NCI-H82 treated with DMSO at 0.1 percent for 48 hours (cell line): ENCODE data around the gene DNMT1.

Experiments
- DNase-seq: peaks from one replicate; lab custom pipeline; 2025; ENCODE audit not compliant: unreplicated experiment; lab: John Stamatoyannopoulos, UW

DNMT1 gene

DNA sequence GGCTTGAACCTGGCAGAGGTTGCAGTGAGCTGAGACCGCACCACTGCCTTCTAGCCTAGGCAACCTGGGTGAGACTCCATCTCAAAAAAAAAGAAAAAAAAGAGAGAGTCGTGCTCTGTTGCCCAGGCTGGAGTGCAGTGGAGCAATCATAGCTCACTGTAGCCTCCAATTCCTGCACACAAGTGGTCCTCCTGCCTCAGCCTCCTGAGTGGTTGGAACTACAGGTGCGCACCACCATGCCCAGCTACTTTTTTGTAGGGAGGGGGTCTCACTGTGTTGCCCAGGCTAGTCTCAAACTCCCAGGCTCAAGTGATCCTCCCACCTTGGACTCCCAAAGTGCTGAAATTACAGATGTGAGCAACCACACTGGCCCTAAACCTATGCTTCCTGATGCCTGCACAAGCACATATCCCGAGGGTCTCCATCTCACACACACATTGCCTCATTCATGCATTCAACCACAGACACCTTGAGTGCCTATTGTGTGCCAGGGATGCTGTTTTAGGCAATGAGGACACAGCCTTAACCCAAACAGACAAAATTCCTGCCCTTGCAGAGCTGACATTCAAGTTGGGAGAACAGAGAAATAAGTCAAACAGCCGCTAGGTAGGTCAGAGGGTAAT lies 94.5 kb downstream of the DNMT1 start:
- no peak for DNase-seq

DNA sequence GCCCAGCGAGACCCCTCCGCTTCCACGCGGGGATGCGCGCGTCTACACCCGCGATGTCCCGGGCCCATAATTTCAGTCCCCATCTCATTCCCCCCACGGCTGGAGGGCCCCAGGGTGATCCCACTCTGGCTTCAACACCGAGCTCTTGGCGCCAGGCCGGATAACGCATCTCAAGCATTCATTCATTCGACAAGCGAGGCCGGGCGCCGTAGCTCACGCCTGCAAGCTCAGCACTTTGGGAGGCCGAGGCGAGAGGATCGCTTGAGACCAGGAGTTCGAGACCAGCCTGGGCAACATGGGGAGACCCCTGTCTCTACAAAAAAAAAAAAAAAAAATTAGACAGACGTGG lies 98.2 kb downstream of the DNMT1 start:
- no peak for DNase-seq

DNA sequence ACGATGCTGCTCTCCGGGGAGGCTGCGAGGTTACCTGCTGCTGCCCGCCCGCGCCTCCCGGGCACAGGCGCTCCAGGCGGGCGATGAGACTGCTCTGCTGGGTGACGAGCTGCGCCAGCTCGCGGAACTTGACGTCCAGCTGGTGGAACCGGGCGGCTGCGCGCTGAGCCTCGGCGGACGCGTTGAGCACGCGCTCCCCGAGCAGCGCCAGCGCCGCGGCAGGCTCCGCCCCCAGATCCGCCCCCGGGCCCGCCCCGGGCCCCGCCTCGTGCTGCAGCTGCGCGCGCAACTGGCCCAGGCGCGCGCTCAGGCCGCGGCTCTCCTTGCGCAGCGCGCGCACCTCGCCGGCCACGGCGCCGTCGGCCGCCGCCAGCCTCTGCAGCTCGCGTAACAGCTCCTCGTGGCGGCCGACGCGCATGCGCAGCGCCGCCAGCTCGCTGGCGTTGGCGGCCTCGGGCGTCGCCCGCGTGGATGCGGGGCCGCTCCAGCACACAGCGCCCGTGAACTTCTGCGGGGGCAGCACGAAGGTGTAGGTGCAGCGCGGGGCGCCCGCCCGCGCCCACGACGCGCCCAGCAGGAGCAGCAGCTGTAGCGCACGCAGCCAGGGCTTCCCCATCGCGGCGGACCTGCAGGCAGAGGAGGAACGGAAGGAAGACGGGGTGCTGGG lies 98.7 kb downstream of the DNMT1 start:
- peak; percentile 31 for DNase-seq

DNA sequence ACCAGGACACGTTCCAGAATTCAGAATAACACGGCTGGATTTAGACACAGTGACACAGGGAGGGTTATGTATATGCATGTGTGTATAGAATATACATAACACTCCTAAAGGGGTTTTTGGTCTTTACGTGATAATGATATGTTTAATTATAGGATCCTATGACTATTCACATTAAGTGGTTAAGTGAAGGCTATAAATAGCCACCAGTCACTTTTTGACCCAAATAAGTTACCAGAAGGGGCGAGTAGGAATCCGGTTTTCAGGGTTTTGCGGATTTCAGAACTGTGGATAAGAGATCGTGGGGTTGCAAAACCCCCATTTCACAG lies 99.2 kb downstream of the DNMT1 start:
- DNase-seq = no peak

DNA sequence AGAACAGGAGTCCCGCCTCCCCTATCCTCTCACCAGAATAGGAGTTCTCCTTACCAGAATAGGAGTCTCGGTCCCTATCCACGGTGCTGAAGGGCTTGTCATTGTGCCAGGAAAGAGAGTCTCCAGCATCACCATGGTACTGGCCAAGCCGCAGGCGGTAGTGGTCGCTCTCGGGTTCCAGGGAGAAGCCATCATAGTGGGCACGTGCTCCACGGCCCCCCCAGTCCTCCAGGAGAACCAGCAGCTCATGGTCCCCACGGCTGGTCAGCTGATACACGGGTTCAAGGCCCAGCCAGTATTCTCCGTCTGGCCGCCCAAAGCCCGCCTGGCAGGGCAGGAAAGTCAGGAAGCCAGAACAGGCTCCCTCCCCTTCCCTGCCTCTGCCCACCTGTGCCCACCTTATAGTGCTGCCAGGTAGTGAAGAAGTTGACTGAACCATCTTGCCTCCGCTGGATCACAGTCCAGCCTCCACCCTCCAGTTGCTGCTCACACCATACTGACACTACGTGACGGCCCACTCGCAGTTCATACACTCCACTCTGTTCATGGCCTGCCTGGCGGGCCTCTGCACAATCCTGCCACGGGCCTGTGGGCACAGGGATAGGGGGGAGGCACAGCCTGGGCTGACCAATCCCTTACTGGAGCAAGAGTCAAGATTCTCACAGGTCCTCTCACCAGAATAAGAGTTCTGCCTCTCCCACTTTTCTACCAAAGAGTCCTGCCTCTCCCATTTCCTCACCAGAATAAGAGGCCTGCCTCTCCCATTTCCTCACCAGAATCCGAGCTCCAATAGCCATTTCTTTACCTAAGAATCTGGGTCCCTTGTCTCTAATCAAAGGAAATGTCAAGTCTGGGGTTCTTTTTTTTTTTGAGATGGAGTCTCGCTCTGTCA lies 101.2 kb downstream of the DNMT1 start:
- no peak for DNase-seq

DNA sequence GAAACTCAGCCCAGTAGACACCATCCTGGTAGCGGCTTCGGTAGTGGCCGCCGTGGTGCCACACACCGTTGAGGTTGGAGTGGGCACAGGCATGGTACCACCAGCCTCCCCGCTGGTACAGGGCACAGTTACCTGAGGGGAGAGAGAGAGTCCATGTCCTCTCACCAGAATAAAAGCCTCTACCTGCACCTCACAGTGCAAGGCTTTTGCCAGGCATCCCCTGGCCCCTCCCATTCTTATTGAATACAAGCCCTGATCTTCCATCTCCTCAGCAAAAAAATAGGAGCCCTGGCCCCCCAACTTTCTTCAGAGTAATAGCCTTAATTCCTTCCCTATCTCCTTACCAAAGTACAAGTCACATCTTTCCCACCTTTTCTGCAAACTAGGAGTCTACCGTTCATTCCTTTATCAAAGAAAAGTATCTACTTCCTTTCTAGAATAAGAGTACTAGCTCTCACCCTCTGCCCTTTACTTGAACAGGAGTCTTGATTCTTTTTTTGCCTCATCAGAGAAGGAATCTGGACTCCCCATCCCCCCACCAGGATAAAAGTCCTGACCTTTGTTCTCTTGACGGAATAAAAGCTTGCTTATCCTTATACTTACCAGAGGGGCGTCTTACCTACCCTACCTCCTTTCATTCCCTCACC lies 102.0 kb downstream of the DNMT1 start:
- DNase-seq = no peak

DNA sequence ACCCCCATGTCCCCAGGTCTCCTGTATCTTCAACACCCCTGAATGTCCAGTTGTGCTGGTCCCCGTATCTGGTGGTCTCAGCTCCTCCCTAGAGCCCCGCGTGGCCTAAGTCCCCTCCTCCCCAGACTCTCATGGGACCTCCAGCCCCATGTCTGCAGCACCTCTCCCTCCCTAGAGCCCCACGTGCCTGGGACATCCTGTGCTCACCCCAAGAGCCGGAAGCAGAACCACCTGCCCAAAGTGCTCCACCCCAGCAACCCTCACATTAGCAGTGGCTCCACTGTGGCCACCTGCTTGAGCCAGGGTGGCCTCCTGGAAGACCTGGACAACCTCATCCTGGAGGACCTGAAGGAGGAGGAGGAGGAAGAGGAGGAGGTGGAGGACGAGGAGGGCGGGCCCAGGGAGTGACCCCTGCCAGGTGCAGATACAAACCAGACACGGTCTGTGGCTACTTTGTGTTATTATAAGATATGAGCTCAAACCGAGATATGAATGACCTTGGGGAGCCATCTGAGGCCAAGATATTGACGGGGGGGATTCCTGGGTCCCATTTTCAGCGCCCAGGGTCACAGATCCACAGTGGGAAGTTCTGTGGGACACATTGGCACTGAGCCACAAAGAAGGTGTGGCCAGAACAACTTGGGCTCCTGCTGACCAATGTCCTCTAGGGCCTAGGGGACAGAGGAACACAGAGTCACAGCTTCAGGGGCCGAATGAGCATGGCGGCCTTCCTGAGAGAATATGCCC lies 102.7 kb downstream of the DNMT1 start:
- no peak for DNase-seq

DNA sequence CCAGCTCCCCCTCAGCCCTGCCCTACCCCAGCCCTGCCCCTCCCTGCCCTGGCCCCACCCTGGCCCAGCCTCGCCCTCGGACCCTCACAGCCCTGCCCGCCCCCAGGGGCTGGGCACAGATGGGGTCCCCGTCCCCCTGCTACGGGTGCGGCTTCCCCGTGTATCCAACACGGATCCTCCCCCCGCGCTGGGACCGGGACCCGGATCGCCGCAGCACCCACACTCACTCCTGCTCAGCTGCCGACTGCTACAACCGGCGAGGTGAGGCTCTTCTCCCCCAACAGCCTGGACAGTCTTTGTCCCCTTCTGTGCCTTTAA lies 103.4 kb downstream of the DNMT1 start:
- DNase-seq = no peak

DNA sequence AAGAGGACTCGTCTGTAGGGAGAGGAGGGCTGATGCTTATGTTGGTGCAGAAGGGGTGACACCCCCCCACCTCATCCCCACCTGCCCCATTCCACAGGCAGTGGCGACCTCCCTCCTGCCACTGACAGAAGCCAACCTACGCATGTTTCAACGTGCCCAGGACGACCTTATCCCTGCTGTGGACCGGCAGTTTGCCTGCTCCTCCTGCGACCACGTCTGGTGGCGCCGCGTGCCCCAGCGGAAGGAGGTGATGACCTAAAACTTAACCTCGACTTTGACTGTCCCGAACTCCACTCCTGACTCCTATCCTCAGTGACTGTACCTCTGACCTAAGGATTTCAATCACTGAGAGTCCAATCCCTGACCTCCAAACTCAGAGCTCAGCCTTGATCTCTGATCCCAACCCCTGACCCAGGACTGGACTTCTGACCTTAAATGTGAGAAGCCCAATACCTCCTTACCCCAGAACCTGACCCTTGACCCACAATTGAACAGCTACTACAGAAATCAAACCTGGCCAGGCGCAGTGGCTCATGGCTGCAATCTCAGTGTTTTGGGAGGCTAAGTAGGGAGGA lies 104.9 kb downstream of the DNMT1 start:
- no peak for DNase-seq

DNA sequence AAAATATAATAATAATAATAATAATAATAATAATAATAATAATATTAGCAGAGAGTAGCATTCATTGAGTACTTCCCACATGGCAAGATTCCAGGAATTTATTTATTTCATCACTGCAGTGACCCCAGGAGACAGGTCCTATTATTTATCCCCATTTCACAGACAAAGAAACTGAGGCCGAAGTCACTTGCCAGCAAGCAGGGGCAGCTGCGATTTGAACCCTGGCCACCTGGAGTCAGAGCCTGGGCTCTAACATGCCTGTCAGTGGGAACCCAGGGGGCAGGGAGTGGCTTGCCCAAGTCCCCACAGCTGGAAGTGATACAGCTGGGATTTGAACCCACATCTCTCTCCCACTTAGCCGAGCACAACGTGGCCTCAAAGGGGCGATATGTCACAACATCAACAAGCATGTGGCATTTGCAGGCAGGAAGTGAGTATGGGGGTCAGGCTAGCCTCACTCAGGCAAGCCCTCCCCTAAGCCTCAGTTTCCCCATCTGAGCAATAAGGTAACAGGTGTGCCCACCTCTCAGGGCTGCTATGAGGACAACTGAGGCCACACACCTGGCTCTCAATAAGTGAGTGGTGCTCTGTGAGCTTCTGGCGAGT lies 105.7 kb downstream of the DNMT1 start:
- DNase-seq = no peak

DNA sequence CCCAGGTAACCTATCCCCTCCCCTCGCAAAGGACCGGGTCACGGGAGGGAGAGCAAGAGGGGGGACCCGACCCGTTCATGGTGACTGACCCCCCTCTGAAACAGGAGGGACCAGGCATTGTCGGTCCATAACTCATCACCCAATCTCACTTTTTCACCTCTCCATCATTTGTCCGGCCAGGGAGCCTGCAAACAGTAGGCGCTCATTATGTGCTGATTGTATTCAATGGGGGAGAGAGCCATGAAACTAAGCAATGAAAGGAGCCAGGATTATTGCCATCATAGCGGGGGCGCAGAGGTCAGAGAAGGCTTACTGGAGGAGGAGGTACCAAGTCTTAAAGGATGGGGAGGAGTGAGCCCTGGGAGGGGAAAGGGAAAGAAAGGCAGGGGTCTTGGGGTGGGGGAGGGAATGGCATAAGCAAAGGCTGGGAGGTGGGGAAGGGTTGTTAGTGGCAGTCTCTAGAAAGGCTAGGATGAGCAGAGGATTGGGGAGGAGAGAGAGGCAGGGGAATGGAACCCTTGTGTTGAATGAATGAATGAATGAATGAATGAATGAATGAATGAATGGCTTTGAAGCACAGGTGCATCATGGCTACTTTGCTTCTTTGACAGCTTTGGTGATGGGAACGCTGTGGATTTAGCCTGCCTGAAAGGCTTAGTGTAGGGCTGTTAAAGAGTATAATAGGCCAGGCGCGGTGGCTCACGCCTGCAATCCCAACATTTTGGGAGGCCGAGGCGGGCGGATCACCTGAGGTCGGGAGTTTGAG lies 107.3 kb downstream of the DNMT1 start:
- DNase-seq = no peak

DNA sequence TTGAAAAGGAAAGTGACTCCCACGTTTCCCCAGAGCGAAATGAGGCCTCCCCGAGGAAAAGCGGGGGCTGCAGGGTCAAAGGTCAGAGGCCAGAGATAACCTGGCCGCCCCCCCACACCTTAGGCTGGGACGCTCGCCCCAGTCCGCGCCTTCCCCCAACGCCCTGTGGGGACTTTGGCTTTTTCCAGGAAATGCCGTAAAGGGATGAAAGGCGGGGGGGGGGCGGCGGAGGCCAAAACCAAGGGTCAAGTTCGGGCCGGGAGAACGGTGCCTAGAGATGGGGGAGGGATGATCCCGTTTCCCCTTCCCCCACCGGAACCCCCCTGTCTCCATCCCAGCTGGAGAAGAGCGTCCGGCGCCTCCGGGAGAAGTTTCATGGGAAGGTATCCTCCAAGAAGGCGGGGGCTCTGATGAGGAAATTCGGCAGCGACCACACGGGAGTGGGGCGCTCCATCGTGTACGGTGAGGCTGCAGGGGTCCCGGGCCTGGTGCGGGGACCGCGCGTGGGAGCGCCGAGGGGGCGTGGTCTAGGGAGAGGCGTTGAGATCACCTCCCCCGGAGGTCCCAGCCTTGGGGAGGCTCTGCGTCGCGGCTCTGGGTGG lies 108.1 kb downstream of the DNMT1 start:
- DNase-seq = no peak

DNA sequence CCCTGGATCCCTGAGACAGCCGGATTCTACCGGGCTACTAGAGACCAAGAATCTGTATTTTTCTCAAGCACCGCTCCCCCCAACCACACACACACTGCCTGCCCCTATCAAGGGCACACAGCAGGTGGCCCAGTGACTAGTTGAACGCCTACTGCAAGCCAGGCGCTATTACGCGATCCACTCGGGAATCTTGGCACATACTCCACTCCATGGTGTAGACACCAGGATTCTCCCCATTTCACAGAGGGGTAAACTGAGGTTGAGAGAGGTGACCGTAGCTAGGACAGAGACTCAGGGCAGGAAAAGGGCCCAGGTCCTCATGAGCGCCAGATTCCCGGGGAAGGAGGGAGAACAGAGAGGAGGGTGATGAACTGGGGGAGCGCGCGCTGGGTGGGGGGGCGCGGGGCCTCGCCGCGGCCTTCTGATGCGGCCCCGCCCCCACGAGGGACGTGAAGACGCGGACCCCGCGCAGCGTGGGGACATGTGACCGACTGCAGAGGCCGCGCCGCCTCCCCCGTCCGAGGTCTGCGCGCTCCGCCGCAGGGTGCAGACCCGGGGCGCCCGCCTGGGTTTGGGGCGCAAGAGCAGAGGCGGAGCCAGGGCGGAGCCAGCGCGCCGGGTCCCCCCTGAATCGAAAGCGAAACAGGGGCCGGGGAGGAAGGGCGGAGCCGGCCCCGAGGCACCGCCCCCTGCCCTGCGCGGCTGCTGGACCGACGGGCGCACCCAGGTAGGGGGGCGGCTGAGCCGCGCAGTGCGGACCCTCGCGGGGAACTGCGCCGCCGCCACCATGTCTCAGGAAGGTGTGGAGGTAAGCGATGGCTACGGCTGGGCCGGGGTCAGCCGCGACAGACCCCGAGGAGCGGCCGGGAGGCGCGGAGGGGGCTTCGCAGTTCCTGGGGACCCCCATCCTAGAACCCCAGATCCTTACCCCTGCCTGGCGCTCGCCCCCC lies 108.8 kb downstream of the DNMT1 start, which contains the start of gene SHFL:
SHFL (plus strand) TSS at position 677 of the 950 bp plus-strand sequence; CDS start at position 788, 111 bp downstream.
- no peak for DNase-seq

DNA sequence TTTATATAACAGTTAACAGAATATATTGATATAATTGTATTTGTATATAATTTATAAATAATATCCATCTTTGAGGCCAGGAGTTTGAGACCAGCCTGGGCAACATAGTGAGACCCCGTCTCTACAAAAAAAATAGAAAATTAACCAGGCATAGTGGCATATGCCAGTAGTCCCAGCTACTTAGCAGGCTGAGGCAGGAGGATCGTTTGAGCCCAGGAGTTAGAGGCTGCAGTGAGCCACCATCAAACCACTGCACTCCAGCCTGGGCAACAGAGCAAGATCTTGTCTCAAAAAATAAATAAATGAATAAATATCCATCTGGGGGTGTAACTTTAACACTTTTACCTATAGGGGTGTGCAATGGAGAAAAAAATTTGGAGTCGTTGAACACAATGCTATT lies 110.0 kb downstream of the DNMT1 start:
- DNase-seq = no peak

DNA sequence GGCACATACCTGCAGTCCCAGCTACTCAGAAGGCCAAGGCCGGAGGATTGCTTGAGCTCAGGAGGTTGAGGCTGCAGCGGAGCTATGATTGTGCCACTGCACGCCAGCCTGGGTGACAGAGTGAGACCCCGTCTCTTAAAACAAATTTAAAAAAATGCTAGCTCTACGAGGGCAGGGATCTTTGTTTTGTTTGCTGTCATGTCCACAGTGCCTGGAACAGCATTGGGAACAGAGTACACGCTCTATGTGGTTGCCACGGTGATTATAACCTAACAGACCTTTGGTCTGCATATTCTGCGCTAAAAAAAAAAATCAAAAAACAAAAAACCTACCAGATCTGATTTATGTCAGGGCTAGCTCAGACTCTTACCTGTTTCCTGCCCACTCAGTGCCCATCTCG lies 110.8 kb downstream of the DNMT1 start:
- DNase-seq = no peak
